Thyroid gland (tissue), 4 donors: ENCODE data around the gene DNER. TPM values are rescaled to one million over a fixed set of nuclear protein-coding genes. Genes with fewer than 3 reads are reported as not detected.

Experiments used
- DNase-seq, 2 donors: peaks; one replicate each; pipeline ENCODE4 v3.0.0-alpha.2; 2019
- H3K27ac ChIP-seq, 3 donors: fragments of 200-600 bp; sonication (generic); 1 replicate in 2 of 3; 2 replicates in 1 of 3; pipeline ENCODE4 v1.5.1; 2016 to 2019; ENCODE audit warnings: mild to moderate bottlenecking in 1 of 3, moderate library complexity in 1 of 3
- H3K27me3 ChIP-seq: fragments of 200-600 bp; sonication (generic); one replicate; pipeline ENCODE4 v1.5.1; 2019
- H3K36me3 ChIP-seq, 2 donors: fragments of 200-600 bp; sonication (generic); one replicate each; pipeline ENCODE4 v1.5.1; 2016 to 2019
- H3K4me1 ChIP-seq, 2 donors: fragments of 200-600 bp; sonication (generic); one replicate each; pipeline ENCODE4 v1.5.1; 2017 to 2019
- H3K4me3 ChIP-seq, 3 donors: fragments of 200-600 bp; sonication (generic); replicated peaks in 1 of 3; 1 replicate in 2 of 3; 2 replicates in 1 of 3; pipeline ENCODE4 v1.5.1; 2016; ENCODE audit warnings: mild to moderate bottlenecking in 1 of 3
- H3K9me3 ChIP-seq: fragments of 200-600 bp; sonication (generic); one replicate; pipeline ENCODE4 v1.5.1; 2017
- POLR2A ChIP-seq, 2 donors: fragments of 450-650 bp; IDR thresholded peaks; one replicate each; pipeline ENCODE4 v1.6.1; 2017; ENCODE audit warnings: antibody characterized with exemption in 2 of 2, mild to moderate bottlenecking in 2 of 2, moderate library complexity in 1 of 2
- WGBS, 2 donors: methylation state at CpG; one replicate each; pipeline ENCODE4 v1.1.5; 2017; 5-methylcytosine and 5-hydroxymethylcytosine counted together
- intact Hi-C: fragments of 100-400 bp; cut with DNase I; formaldehyde crosslinking; loops from one replicate; pipeline ENCODE4 v1.15.1; 2023
- total RNA-seq, 4 donors: library from RNA; depleted of rRNA; stranded (reverse); fragments of >200 nt; gene quantifications; one replicate each; pipeline ENCODE4 v1.2.3, GENCODE V29; 2016
- TF ChIP-seq, protein P1 (sequence below), 6 experiments: fragments of 200-600 bp in 3 of 6; fragments of 450-650 bp in 3 of 6; sonication (generic) in 3 of 6; IDR thresholded peaks; one replicate each; pipeline ENCODE4 v1.5.1; 2016 to 2019; ENCODE audit warnings: antibody characterized with exemption in 6 of 6, mild to moderate bottlenecking in 2 of 6, inconsistent platforms in 1 of 6, moderate library complexity in 1 of 6

Gene DNER
- total RNA-seq, 4 donors from 2014 or later, result 0.13 to 0.93 (median 0.42) TPM; not detected in 1

DNA sequence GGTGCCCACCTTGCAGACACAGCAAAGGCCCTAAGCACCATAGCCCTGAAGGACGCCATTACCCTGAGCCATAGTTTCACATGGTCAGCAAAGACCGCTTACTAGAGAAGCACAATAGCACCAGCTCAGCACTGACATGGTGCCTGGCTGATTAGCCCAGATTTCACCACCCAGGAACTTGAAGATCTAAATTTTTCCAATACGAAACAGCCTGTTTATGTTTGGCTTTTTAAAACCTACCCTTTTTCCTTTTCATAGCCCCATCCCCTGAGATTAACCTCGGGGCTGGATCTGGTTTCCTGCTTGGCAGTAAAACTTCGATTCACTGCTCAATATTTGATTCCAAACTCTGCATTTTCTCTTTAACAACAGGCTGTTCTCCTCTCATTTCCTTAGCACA, 284.8 kb downstream of the DNER start:
- TF ChIP-seq POLR2A (IDR thresholded peaks at IDR 0.05), result no peak
- TF ChIP-seq, protein P1, sequence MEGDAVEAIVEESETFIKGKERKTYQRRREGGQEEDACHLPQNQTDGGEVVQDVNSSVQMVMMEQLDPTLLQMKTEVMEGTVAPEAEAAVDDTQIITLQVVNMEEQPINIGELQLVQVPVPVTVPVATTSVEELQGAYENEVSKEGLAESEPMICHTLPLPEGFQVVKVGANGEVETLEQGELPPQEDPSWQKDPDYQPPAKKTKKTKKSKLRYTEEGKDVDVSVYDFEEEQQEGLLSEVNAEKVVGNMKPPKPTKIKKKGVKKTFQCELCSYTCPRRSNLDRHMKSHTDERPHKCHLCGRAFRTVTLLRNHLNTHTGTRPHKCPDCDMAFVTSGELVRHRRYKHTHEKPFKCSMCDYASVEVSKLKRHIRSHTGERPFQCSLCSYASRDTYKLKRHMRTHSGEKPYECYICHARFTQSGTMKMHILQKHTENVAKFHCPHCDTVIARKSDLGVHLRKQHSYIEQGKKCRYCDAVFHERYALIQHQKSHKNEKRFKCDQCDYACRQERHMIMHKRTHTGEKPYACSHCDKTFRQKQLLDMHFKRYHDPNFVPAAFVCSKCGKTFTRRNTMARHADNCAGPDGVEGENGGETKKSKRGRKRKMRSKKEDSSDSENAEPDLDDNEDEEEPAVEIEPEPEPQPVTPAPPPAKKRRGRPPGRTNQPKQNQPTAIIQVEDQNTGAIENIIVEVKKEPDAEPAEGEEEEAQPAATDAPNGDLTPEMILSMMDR (IDR thresholded peaks at IDR 0.05), result no peak
- no peaks in the 10 kb centered on the region for H3K36me3 ChIP-seq
- H3K4me1 ChIP-seq, result no peaks in the 10 kb centered on the region
- no peak overlapping the region for H3K27ac ChIP-seq
- 64 to 77% methylated on average over 5 of the region's 5 CpGs for WGBS, 2 donors
- no peaks in the 10 kb centered on the region for H3K27me3 ChIP-seq
- no peak for DNase-seq
- no peaks in the 10 kb centered on the region for H3K9me3 ChIP-seq
- intact Hi-C loops, result no loop called here
- no peak overlapping the region for H3K4me3 ChIP-seq

DNA sequence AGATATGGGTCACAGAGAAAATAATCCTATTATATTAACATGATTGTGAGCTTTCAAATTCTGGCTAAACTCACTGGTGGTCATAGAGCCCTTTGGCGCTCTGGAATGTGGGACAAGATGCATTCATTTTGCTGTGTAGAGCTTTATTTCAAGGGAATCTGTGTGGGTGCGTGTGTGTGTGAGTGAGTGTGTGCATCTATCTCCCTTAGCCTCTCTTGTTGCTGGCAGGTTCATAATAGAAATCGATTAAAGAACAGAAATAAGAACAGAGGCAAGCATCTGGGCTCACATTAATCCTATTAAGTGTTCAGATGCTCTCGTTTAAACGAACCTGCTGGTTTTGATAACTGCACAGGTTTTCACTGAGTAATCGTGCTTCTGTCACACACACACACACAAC, 287.9 kb downstream of the DNER start:
- Histone ChIP-seq H3K4me3 (no peak overlapping the region), H3K27me3 (no peaks in the 10 kb centered on the region), H3K27ac (no peak overlapping the region), H3K9me3 (no peaks in the 10 kb centered on the region), H3K4me1 (no peaks in the 10 kb centered on the region), H3K36me3 (no peaks in the 10 kb centered on the region)
- TF ChIP-seq, protein P1 (IDR thresholded peaks at IDR 0.05), result no peak
- TF ChIP-seq POLR2A (IDR thresholded peaks at IDR 0.05), result no peak
- intact Hi-C loops, result no loop called here
- DNase-seq, result no peak
- 84 to 91% methylated on average over 6 of the region's 6 CpGs for WGBS, 2 donors

DNA sequence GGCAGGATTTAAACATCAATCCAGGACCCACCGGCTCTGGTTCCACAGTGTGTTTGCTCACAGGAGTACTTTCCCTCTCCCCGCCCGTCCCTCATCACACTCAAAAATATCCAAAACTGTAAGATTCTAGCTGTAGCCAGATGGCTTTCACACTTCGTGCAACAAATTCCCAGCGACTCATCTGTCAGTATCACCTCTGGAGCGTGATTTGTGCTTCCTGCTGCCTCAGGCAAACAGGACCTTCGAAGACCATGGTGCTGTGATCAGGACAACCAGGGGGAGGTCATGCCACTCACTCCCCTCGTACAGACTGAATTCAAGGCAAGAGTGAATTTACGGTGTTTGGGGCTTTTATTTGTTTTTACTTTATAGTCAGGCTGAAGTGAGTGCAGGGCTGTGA, 288.8 kb downstream of the DNER start:
- peaks cover 0 to under 1% of the 10 kb centered on the region in 2 donors for H3K4me1 ChIP-seq
- H3K27ac ChIP-seq, result no peak overlapping the region
- H3K4me3 ChIP-seq, result no peak overlapping the region
- 74 to 77% methylated on average over 9 of the region's 9 CpGs for WGBS, 2 donors
- TF ChIP-seq, protein P1 (IDR thresholded peaks at IDR 0.05), result no peak
- TF ChIP-seq POLR2A (IDR thresholded peaks at IDR 0.05), result no peak
- H3K9me3 ChIP-seq, result no peaks in the 10 kb centered on the region
- intact Hi-C loops, result no loop called here
- H3K36me3 ChIP-seq, result no peaks in the 10 kb centered on the region
- no peak for DNase-seq
- no peaks in the 10 kb centered on the region for H3K27me3 ChIP-seq

DNA sequence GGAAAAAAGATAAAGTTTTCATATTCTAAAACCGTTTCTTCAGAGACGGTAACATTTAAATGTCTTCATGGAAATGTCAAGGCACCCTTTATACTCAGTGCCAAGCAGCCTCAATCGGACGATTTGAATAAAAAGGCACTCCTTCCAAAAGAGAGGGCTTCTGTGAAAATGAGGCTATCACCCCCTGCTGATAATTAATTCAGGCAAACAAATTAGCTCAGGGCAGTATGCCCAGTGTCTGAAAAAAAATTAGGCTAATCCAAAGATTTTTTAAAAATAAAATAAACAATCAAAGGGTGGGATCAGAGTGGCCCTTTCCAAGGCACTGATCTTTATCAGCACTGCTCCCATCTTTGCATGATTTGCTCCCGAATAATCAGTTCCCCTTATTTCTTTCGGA, 292.3 kb downstream of the DNER start:
- WGBS, 2 donors, result 75 to 77% methylated on average over 6 of the region's 6 CpGs
- intact Hi-C loops, result no loop called here
- H3K36me3 ChIP-seq, result no peaks in the 10 kb centered on the region

DNA sequence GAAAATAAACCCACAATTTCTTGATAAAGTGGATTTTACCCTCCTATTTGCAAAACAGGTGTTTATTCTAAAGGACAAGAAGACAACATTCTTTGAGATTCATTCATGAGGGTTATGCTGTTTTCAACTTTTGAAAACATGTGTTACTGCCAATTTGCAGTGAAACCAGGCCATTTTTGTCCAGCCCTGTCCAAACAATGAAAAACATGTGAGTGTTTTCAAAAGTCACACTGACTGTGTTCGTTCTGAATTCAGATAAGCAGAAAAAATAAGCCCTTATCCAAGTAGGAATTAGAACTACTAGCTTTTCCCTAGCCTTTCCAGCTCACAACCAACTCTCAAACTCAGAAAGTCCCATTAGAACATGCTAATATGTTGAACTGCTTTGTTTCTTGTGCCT, 295.2 kb downstream of the DNER start:
- H3K36me3 ChIP-seq, result no peaks in the 10 kb centered on the region
- peak in 1 of 2 donors; percentile 15 for DNase-seq
- intact Hi-C loops, result no loop called here
- peak overlapping the region; percentile 81 to 88 (median 86) for H3K27ac ChIP-seq
- 17 to 21% methylated on average over 1 of the region's 1 CpG for WGBS, 2 donors
- no peaks in the 10 kb centered on the region for H3K9me3 ChIP-seq
- H3K27me3 ChIP-seq, result no peaks in the 10 kb centered on the region
- H3K4me1 ChIP-seq, result peaks cover 34 to 45% of the 10 kb centered on the region in 2 donors
- no peak overlapping the region for H3K4me3 ChIP-seq
- TF ChIP-seq, protein P1 (IDR thresholded peaks at IDR 0.05), result no peak
- no peak for TF ChIP-seq POLR2A (IDR thresholded peaks at IDR 0.05)

More for the DNA sequence above, 292.3 kb downstream of the DNER start:
- no peak for DNase-seq
- peaks cover 22 to 31% of the 10 kb centered on the region in 2 donors for H3K4me1 ChIP-seq
- no peak for TF ChIP-seq POLR2A (IDR thresholded peaks at IDR 0.05)
- TF ChIP-seq, protein P1 (IDR thresholded peaks at IDR 0.05), result no peak
- H3K27me3 ChIP-seq, result no peaks in the 10 kb centered on the region
- no peak overlapping the region for H3K27ac ChIP-seq
- no peaks in the 10 kb centered on the region for H3K9me3 ChIP-seq
- no peak overlapping the region for H3K4me3 ChIP-seq
